Measurements from ENCODE around the gene SIDT2.

SIDT2 gene

GRCh38 chr11:117189191-117189940 is 10.8 kb downstream of the SIDT2 start:
- no peak for DNase-seq (ENCODE audit: low read depth)

- no peak for DNase-seq (ENCODE audit: low read depth)
Measured at GRCh38 chr11:117189941-117190544, 11.5 kb downstream of the SIDT2 start.

DNA sequence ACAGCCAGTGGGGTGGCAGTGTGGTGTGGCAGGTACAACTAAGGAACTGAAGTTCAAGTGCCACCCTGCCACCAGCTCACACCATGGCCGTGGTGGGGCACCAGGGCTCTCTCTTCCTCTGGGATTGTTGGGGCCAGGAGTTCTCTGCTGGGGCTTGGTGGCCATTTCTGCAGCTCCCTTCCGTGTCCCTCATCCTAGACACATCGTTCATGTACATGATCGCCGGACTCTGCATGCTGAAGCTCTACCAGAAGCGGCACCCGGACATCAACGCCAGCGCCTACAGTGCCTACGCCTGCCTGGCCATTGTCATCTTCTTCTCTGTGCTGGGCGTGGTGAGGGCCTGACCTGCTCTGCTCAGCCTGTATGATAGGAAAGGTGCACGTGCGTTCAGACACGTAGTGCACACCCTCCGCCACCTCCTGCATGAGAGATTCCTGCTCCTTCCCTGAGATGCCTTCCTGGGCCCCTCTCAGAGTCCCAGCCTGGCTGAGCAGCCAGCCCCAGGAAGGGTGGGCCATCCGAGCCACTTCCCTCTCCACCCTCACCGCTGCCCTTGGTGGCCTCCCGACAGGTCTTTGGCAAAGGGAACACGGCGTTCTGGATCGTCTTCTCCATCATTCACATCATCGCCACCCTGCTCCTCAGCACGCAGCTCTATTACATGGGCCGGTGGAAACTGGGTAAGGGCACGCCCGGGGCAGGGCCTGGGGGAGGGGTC is 13.3 kb downstream of the SIDT2 start:
- DNase-seq (ENCODE audit: low read depth), result no peak

DNA sequence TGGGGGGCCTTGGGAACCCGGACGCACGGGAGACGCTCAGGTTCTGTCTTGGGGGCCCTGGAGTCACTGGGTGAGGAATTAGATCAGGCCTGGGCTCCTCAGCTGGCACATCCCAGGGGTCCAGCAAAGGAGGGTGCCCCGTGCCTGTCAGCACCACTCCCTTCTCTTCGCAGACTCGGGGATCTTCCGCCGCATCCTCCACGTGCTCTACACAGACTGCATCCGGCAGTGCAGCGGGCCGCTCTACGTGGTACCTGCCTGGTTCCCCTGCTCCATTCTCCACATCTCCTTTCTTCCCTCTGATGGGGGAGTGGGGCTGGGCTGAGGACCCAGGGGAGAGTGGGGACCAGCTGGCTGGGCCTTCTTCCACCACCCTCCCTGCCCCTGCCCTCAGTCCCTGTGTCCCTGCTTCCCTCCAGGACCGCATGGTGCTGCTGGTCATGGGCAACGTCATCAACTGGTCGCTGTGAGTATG is 13.9 kb downstream of the SIDT2 start:
- DNase-seq (ENCODE audit: low read depth), result no peak

DNA sequence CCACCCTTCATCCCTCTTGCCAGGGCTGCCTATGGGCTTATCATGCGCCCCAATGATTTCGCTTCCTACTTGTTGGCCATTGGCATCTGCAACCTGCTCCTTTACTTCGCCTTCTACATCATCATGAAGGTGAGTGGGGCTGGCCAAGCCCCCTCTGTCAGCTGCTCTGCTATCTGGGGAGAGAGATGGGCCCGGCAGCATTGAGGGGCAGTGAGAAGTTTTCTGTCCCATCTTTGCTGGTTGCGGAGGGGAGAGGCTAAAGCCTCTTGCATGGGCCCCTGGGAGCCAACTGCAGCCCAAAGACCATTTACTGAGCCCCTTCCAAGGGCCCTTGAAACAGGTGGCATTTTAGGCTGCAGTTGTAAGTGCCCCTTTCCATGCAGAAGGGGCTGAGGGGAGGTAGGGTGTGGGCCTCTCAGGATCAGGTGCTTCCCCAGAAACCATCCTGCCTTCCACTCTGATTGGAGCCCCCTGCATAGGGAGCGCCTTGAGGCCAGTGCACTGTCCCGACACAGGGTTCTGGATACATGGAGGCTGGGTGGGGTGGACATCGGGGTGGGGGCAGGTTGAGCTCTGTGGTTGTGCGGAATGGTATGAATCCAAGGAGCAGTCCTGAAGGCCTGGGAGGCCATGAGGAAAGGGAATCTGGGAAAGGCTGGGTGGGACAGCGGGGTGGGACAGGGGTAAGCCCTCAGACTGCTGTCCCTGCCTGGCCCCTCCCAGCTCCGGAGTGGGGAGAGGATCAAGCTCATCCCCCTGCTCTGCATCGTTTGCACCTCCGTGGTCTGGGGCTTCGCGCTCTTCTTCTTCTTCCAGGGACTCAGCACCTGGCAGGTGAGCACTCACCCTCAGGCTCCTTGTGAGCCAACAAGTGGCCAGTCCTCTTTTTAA is 14.8 kb downstream of the SIDT2 start:
- DNase-seq (ENCODE audit: low read depth), result no peak

- no peak for DNase-seq (ENCODE audit: low read depth)
Measured at GRCh38 chr11:117194267-117194666, 15.7 kb downstream of the SIDT2 start.

DNA sequence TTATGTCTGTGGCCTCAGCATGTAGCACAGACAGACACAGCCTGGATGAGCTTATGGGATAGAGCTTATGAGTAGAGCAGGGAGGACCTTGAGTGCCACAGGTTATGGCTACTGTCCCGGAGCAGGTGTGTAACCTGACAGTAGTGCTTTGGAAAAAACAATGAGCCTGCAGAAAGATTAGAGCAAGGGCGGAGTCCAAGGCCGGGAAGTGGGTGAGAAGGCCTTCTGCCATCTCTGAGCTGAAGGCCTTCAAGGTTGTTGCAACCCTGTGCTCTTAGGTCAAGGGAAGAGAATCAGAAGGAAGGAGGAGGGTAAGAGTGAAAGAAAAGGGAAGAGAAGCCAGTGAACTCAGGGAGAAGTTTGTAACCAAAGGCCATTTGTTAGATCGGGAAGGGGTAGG is 16.7 kb downstream of the SIDT2 start:
- no peak for DNase-seq (ENCODE audit: low read depth)

DNA sequence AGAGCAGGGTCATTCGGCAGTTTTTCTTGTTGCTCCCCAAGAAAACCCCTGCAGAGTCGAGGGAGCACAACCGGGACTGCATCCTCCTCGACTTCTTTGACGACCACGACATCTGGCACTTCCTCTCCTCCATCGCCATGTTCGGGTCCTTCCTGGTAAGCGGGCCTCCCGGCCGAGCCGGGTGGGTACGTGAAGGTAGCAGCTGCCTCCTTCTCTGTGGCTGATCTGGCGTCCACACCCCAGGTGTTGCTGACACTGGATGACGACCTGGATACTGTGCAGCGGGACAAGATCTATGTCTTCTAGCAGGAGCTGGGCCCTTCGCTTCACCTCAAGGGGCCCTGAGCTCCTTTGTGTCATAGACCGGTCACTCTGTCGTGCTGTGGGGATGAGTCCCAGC is 17.2 kb downstream of the SIDT2 start:
- DNase-seq (ENCODE audit: low read depth), result no peak

DNA sequence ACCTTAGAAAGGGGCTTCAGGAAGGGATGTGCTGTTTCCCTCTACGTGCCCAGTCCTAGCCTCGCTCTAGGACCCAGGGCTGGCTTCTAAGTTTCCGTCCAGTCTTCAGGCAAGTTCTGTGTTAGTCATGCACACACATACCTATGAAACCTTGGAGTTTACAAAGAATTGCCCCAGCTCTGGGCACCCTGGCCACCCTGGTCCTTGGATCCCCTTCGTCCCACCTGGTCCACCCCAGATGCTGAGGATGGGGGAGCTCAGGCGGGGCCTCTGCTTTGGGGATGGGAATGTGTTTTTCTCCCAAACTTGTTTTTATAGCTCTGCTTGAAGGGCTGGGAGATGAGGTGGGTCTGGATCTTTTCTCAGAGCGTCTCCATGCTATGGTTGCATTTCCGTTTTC is 18.5 kb downstream of the SIDT2 start:
- no peak for DNase-seq (ENCODE audit: low read depth)

- no peak for DNase-seq (ENCODE audit: low read depth)
Measured at GRCh38 chr11:117197516-117198456, 19.2 kb downstream of the SIDT2 start.

DNA sequence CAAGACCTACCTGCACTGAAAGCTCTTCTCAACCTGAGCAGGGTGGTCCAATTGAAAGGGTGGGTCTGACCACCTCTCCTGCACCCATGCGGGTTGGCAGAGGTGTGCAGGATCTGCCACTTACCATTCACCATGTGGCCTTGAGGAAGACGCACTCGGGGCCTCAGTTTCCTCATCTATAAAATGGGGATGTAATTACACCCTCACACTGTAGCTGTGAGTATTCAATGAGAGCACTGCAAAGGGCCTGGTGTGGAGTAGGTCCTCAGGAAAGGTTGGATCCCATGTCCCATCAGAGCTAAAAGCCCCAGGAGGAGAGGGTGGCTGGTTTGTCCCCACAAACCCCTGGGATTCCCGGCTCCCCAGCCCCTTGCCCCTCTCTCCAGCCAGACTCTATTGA is 20.1 kb downstream of the SIDT2 start:
- DNase-seq (ENCODE audit: low read depth), result no peak

DNA sequence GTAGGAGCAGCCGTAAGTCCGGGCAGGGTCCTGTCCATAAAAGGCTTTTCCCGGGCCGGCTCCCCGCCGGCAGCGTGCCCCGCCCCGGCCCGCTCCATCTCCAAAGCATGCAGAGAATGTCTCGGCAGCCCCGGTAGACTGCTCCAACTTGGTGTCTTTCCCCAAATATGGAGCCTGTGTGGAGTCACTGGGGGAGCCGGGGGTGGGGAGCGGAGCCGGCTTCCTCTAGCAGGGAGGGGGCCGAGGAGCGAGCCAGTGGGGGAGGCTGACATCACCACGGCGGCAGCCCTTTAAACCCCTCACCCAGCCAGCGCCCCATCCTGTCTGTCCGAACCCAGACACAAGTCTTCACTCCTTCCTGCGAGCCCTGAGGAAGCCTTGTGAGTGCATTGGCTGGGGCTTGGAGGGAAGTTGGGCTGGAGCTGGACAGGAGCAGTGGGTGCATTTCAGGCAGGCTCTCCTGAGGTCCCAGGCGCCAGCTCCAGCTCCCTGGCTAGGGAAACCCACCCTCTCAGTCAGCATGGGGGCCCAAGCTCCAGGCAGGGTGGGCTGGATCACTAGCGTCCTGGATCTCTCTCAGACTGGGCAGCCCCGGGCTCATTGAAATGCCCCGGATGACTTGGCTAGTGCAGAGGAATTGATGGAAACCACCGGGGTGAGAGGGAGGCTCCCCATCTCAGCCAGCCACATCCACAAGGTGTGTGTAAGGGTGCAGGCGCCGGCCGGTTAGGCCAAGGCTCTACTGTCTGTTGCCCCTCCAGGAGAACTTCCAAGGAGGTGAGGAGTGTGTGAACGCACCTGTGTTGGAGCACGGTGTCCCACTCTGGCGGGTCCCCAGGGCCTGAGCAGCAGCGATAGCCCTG is 20.7 kb downstream of the SIDT2 start, which contains the start of gene TAGLN:
Gene TAGLN (plus strand): TSS at position 318 of the 863 bp plus-strand sequence. CDS start 3,644 bp downstream, outside the sequence.
- peak; percentile 69 for DNase-seq (ENCODE audit: low read depth)

- no peak for DNase-seq (ENCODE audit: low read depth)
Measured at GRCh38 chr11:117199916-117200812, 21.6 kb downstream of the SIDT2 start.

GRCh38 chr11:117200813-117201657 is 22.5 kb downstream of the SIDT2 start:
- no peak for DNase-seq (ENCODE audit: low read depth)

DNA sequence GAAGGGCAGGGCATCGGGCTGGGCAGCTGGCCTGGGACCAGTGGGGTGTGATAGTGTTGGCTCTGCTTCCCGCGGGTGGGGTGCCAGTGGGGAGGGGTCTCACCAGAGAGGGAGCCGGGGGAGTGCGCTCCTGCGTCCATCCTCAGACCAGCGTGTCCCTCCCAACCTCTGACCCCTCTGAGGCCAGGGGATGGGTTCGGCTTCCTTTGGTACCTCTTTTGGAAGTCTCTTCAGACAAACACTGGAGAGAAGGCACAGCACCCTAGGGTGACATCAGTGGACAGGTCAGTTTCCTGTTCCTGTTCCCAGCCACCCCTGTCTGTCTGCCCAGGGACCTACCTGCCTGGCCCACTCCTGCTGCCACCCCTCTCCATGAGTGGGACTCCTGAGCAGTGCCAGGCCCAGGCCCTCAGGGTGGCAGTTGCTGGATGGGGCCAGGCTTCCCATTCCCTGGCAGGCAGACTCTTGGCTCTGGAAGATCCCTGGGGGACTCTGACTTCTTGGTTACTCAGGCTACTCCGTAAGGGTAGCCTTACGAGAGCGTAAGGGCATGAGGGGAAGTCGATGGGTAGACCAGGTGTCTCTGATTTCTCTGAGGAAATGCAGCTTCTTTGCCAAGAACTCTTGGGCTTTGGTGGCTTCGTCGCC is 23.2 kb downstream of the SIDT2 start:
- no peak for DNase-seq (ENCODE audit: low read depth)

DNA sequence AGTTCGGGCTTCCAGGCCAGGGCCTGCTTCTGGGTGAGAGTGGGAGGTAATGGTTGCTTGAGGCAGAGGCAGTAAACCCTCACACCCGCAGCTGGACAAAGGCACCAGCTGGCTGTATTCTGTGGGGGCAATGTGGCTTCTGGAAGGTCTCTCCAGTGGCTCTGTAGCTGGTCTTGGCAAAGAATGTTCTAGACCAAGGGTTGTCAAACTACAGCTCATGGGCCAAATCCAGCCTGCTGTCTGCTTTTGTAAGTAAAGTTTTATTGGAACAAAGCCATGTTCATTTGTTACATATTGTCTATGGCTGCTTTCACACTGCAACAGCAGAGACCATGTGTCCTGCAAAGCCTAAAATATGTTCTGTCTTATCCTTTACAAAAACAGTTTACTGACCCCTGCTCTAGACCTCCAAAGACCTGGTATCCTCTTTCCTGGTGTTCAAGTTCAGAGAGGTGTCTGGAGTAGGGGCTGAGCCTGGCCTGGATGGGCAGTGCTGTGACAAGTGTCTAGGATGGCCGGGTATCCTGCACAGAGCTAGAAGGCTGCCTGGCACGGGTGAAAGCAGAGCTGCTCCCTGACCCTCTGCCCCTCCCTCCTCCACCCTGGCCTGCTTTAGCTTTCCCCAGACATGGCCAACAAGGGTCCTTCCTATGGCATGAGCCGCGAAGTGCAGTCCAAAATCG is 24.0 kb downstream of the SIDT2 start:
- DNase-seq (ENCODE audit: low read depth), result no peak

- no peak for DNase-seq (ENCODE audit: low read depth)
Measured at GRCh38 chr11:117203069-117203407, 24.5 kb downstream of the SIDT2 start.

Measured in HS-27A (cell line).